ENCODE data around the gene C8G. TPM values are rescaled to one million over a fixed set of nuclear protein-coding genes. Genes with fewer than 3 reads are reported as not detected.

Gene C8G
- total and polyA plus RNA-seq, 3 experiments from 2014 or later: 0.96 TPM; not detected in 2

DNA sequence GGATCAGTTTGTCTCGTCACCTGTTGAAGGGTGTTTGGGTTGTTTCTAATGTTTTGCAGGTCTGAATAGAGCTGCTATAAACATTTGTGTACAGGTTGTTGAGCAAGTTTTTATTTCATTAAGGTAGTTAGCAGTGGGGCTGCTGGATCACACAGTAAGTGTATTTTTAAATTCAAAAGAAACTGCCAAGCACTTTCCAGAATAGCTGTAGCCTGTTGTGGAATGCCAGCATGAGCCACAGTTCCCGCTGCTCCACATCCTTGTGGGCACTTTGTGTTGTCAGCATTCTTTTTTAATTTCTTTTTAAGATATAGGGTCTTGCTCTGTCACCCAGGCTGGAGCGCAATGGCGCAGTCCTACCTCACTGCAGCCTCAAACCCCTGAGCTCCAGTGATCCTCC is 15.0 kb upstream of the C8G start:
- CTCF ChIA-PET: interaction anchor here (1.2 to 2.0 kb wide), 2 partner anchors 12 to 88 kb away, joined by 4 to 5 read pairs; partner anchors contain the start of gene AJM1

DNA sequence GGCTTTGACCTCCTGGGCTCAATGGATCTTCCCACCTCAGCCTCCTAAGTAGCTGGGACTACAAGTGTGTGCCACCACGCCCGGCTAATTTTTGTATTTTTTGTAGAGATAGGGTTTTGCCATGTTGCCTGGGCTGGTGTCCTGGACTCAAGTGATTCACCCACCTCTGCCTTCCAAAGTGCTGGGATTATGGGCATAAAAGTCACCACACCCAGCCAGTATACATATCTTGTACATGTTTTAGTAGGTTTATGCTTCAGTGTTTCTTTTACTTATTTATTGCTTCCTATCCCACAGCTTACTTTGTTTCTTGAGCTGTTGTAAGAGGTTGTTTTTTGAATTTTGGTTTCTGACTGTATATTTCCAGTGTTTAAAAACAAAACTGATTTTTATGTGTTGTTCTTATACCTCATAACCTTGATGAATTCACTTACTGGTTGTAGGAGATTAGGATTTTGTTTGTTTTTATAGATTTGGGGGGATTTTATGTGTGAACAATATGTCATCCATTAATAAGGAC is 13.4 kb upstream of the C8G start:
- Mint-ChIP-seq H3K27me3 (no peaks in the 10 kb centered on the region), H3K4me3 (no peak overlapping the region), H3K4me1 (peaks cover 5 to 14% (median 10%) of the 10 kb centered on the region in 3 donors), H3K27ac (peak overlapping the region in 6 of 8 donors; percentile 32 to 72 (median 48)), H3K9me3 (no peaks in the 10 kb centered on the region), H3K36me3 (peaks cover 0 to 17% (median 5%) of the 10 kb centered on the region in 3 donors)
- POLR2A ChIA-PET: no interaction called here
- CTCF ChIA-PET: interaction anchor here (2.0 kb wide), 1 partner anchor 13 kb away, joined by 5 read pairs; no protein-coding TSS in a partner anchor
- Histone ChIP-seq H3K9me3 (ENCODE audit: low read length) (no peaks in the 10 kb centered on the region), H3K27me3 (ENCODE audit: insufficient read depth, low read length, poor library complexity, severe bottlenecking) (no peaks in the 10 kb centered on the region), H3K4me3 (ENCODE audit: low read length) (no peak overlapping the region), H3K36me3 (ENCODE audit: insufficient read depth, low read length) (no peaks in the 10 kb centered on the region), H3K4me1 (ENCODE audit: insufficient read depth, low read length) (no peaks in the 10 kb centered on the region), H3K27ac (ENCODE audit: low read depth, low read length) (no peak overlapping the region)
- peak in 1 of 5 donors; percentile 12 for DNase-seq

More for the DNA sequence above, 15.0 kb upstream of the C8G start:
- peaks cover 0 to 28% (median 5%) of the 10 kb centered on the region in 3 donors for H3K36me3 Mint-ChIP-seq
- H3K27ac Mint-ChIP-seq: peak overlapping the region in 2 of 8 donors; percentile 50 to 85
- H3K27me3 Mint-ChIP-seq: no peaks in the 10 kb centered on the region
- Histone ChIP-seq H3K36me3 (ENCODE audit: insufficient read depth, low read length) (no peaks in the 10 kb centered on the region), H3K9me3 (ENCODE audit: low read length) (no peaks in the 10 kb centered on the region), H3K27me3 (ENCODE audit: insufficient read depth, low read length, poor library complexity, severe bottlenecking) (no peaks in the 10 kb centered on the region), H3K4me1 (ENCODE audit: insufficient read depth, low read length) (no peaks in the 10 kb centered on the region), H3K27ac (ENCODE audit: low read depth, low read length) (no peak overlapping the region), H3K4me3 (ENCODE audit: low read length) (no peak overlapping the region)
- no peaks in the 10 kb centered on the region for H3K9me3 Mint-ChIP-seq
- POLR2A ChIA-PET: no interaction called here
- DNase-seq: no peak
- H3K4me1 Mint-ChIP-seq: peaks cover 0 to 9% (median 8%) of the 10 kb centered on the region in 3 donors
- H3K4me3 Mint-ChIP-seq: no peak overlapping the region

DNA sequence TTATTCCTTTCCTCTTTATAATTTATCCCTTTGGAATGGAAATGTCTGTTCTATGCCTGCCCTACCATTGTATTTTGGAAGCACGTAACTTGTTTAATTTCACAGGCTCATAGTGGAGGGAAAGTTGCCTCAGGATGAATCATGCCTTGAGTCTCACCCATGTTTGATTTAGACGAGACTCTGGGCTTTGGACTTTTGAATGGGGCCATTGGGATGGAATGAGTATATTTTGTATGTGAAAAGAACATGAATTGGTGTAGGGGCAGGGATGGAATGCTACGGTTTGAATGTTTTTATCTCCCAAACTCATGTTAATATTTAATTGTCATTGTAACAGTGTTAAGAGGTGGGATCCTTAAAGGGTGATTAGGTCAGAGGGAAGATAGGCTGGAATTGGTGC is 10.8 kb upstream of the C8G start:
- ChIA-PET POLR2A (no interaction called here), CTCF (no interaction called here)
- H3K27me3 ChIP-seq (ENCODE audit: insufficient read depth, low read length, poor library complexity, severe bottlenecking): no peaks in the 10 kb centered on the region
- H3K36me3 ChIP-seq (ENCODE audit: insufficient read depth, low read length): no peaks in the 10 kb centered on the region
- H3K27ac ChIP-seq (ENCODE audit: low read depth, low read length): no peak overlapping the region
- H3K9me3 Mint-ChIP-seq: no peaks in the 10 kb centered on the region
- H3K27me3 Mint-ChIP-seq: no peaks in the 10 kb centered on the region
- peaks cover 9 to 10% (median 9%) of the 10 kb centered on the region in 3 donors for H3K4me1 Mint-ChIP-seq
- no peaks in the 10 kb centered on the region for H3K9me3 ChIP-seq (ENCODE audit: low read length)
- H3K4me3 ChIP-seq (ENCODE audit: low read length): no peak overlapping the region
- no peaks in the 10 kb centered on the region for H3K4me1 ChIP-seq (ENCODE audit: insufficient read depth, low read length)
- no peak for DNase-seq
- peak overlapping the region in 1 of 7 donors; percentile 13 for H3K4me3 Mint-ChIP-seq
- H3K27ac Mint-ChIP-seq: peak overlapping the region in 3 of 8 donors; percentile 27 to 40 (median 39)
- peaks cover 3 to 5% (median 4%) of the 10 kb centered on the region in 3 donors for H3K36me3 Mint-ChIP-seq

DNA sequence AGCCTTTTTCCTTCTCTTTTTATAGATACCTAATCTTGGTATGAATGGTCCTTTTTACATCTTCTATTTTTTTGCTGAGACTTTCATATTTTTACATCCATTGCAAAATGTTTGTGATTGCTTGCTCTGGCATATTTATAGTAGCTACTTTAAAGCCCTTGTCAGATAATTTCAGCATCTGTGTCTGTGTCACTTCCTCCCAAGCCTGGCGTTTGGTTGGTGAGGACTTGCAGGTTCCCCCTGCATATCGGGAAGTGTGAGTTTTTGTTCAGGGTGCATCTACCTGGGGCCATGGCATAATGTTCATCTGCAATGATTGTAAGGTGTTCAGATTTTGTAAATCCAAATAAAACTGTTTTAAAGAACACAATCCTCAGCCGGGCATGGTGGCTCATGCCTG is 9.4 kb upstream of the C8G start:
- H3K36me3 Mint-ChIP-seq: peaks cover 5 to 17% (median 6%) of the 10 kb centered on the region in 3 donors
- DNase-seq: peak in 1 of 5 donors; percentile 9
- H3K9me3 ChIP-seq (ENCODE audit: low read length): no peaks in the 10 kb centered on the region
- peaks cover 9 to 10% (median 10%) of the 10 kb centered on the region in 3 donors for H3K4me1 Mint-ChIP-seq
- no peak overlapping the region for H3K27ac ChIP-seq (ENCODE audit: low read depth, low read length)
- ChIA-PET CTCF (interaction anchor here (0.7 to 2.5 kb wide), 2 partner anchors 100 to 148 kb away, joined by 3 to 11 read pairs; no protein-coding TSS in a partner anchor), POLR2A (no interaction called here)
- H3K36me3 ChIP-seq (ENCODE audit: insufficient read depth, low read length): no peaks in the 10 kb centered on the region
- H3K27me3 Mint-ChIP-seq: no peaks in the 10 kb centered on the region
- H3K4me1 ChIP-seq (ENCODE audit: insufficient read depth, low read length): no peaks in the 10 kb centered on the region
- no peak overlapping the region for H3K4me3 ChIP-seq (ENCODE audit: low read length)
- H3K9me3 Mint-ChIP-seq: no peaks in the 10 kb centered on the region
- H3K4me3 Mint-ChIP-seq: no peak overlapping the region
- H3K27ac Mint-ChIP-seq: no peak overlapping the region
- no peaks in the 10 kb centered on the region for H3K27me3 ChIP-seq (ENCODE audit: insufficient read depth, low read length, poor library complexity, severe bottlenecking)

DNA sequence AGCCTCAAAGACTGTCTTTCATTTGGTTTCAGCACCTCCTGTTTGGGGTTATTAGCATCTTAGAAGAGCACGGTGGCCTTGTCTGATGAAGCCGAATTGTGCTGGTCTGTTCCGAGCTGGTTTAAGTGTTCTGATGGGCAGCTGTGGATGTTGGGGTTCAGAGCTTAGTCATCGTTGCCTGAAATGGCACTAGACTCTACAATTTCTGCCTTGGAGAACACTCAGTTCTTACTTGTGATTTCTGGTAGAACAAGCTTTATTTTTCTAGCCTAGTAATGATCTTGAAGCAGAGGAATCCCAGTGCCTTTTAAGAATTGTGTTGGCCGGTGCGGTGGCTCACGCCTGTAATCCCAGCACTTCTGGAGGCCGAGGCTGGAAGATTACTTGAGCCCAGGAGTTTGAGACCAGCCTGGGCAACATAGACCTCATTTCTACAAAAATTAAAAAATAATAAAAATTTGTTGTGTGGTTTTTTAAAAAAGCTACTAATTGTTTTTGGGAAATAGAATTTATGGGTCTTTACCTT is 8.3 kb upstream of the C8G start:
- ChIA-PET CTCF (interaction anchor here (1.5 to 2.5 kb wide), 2 partner anchors 93 to 98 kb away, joined by 5 to 11 read pairs; no protein-coding TSS in a partner anchor), POLR2A (no interaction called here)
- H3K27ac ChIP-seq (ENCODE audit: low read depth, low read length): no peak overlapping the region
- H3K27me3 Mint-ChIP-seq: no peaks in the 10 kb centered on the region
- H3K9me3 ChIP-seq (ENCODE audit: low read length): no peaks in the 10 kb centered on the region
- H3K36me3 ChIP-seq (ENCODE audit: insufficient read depth, low read length): peaks cover 6% of the 10 kb centered on the region
- H3K27me3 ChIP-seq (ENCODE audit: insufficient read depth, low read length, poor library complexity, severe bottlenecking): no peaks in the 10 kb centered on the region
- H3K36me3 Mint-ChIP-seq: peaks cover 5 to 27% (median 6%) of the 10 kb centered on the region in 3 donors
- H3K4me1 ChIP-seq (ENCODE audit: insufficient read depth, low read length): no peaks in the 10 kb centered on the region
- peak overlapping the region in 2 of 8 donors; percentile 42 to 63 for H3K27ac Mint-ChIP-seq
- no peaks in the 10 kb centered on the region for H3K9me3 Mint-ChIP-seq
- peak overlapping the region in 1 of 7 donors; percentile 67 for H3K4me3 Mint-ChIP-seq
- no peak for DNase-seq
- H3K4me1 Mint-ChIP-seq: peaks cover 8 to 10% (median 10%) of the 10 kb centered on the region in 3 donors
- H3K4me3 ChIP-seq (ENCODE audit: low read length): no peak overlapping the region

DNA sequence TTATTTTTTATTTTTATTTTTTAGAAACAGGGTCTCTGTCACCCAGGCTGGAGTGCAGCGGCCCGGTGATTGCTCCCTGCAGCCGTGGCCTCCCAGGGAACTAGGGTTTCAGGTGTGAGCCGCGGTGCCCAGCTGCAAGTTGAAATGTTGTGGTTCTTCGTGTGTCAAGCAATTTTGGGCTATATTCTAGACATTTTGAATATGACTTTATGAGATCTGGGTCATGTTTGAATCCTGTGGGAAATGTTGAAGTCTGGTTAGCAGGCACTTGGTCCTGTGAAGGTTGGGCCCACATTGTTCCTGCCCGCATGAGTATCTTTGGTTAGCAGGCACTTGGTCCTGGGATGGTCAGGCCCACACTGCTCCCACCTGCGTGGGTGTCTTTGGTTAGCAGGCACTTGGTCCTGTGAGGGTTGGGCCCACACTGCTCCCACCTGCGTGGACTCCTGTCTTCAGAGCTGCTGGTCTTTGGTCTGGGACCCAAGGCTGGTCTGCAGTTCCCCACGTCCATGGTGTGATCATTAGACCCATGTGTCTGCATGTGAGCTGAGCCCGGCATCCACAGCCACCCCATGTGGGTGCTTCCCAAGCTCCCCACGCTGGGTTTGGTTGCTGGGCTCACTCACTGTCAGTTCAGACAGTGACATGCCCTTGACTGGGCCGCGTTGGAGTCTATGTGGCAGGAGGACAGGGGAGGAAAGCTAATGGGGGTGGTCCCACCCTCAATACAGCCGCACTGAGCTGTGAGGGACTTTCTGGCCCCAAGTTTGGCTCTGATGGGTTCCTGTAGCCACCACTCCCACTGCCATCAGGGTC is 7.6 kb upstream of the C8G start:
- peaks cover 12% of the 10 kb centered on the region for H3K36me3 ChIP-seq (ENCODE audit: insufficient read depth, low read length)
- no peaks in the 10 kb centered on the region for H3K27me3 Mint-ChIP-seq
- no peak overlapping the region for H3K4me3 Mint-ChIP-seq
- ChIA-PET CTCF (interaction anchor here (1.5 to 2.5 kb wide), 2 partner anchors 92 to 98 kb away, joined by 5 to 11 read pairs; no protein-coding TSS in a partner anchor), POLR2A (no interaction called here)
- no peak overlapping the region for H3K27ac Mint-ChIP-seq
- peak in 1 of 5 donors; percentile 23 for DNase-seq
- peaks cover 5 to 11% (median 8%) of the 10 kb centered on the region in 3 donors for H3K4me1 Mint-ChIP-seq
- no peaks in the 10 kb centered on the region for H3K4me1 ChIP-seq (ENCODE audit: insufficient read depth, low read length)
- H3K36me3 Mint-ChIP-seq: peaks cover 5 to 32% (median 6%) of the 10 kb centered on the region in 3 donors
- no peaks in the 10 kb centered on the region for H3K27me3 ChIP-seq (ENCODE audit: insufficient read depth, low read length, poor library complexity, severe bottlenecking)
- no peak overlapping the region for H3K27ac ChIP-seq (ENCODE audit: low read depth, low read length)
- no peaks in the 10 kb centered on the region for H3K9me3 Mint-ChIP-seq
- no peak overlapping the region for H3K4me3 ChIP-seq (ENCODE audit: low read length)
- H3K9me3 ChIP-seq (ENCODE audit: low read length): no peaks in the 10 kb centered on the region

DNA sequence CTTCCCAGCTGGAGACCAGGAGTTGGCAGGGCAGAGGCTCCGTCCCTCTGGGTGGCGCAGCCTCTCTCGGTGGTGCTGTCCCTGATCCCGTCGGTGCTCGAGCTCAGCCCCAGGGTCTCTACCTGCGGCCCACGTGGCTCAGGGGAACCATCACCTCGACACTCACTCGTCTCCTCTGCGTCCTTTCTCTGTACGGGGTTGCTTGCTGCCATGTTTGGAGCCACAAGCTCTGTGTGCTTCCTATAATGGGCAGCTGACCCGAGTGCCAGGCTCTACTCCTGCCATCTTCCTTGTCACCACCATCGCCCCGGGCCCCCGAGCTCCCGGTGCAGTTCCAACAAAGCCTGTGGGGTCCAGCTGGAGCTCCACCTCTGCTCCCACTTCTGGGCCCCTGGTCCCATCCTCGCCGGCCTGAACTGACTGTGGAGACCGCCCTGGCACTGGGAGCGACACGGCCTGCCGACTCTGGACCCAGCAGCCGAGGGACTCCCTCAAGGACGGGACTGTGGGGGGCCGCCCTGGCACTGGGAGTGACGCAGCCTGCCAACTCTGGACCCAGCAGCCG is 5.5 kb upstream of the C8G start:
- no peaks in the 10 kb centered on the region for H3K4me1 ChIP-seq (ENCODE audit: insufficient read depth, low read length)
- DNase-seq: no peak
- H3K27me3 ChIP-seq (ENCODE audit: insufficient read depth, low read length, poor library complexity, severe bottlenecking): no peaks in the 10 kb centered on the region
- peaks cover 2 to 20% (median 5%) of the 10 kb centered on the region in 3 donors for H3K4me1 Mint-ChIP-seq
- peak overlapping the region in 1 of 7 donors; percentile 53 for H3K4me3 Mint-ChIP-seq
- H3K9me3 ChIP-seq (ENCODE audit: low read length): no peaks in the 10 kb centered on the region
- peak overlapping the region in 2 of 8 donors; percentile 29 to 54 for H3K27ac Mint-ChIP-seq
- H3K4me3 ChIP-seq (ENCODE audit: low read length): no peak overlapping the region
- H3K9me3 Mint-ChIP-seq: no peaks in the 10 kb centered on the region
- ChIA-PET CTCF (interaction anchor here (1.3 kb wide), 1 partner anchor 89 kb away, joined by 3 read pairs; no protein-coding TSS in a partner anchor), POLR2A (interaction anchor here (0.7 kb wide), 1 partner anchor 37 kb away, joined by 3 read pairs; no protein-coding TSS in a partner anchor)
- H3K36me3 Mint-ChIP-seq: peaks cover 5 to 43% (median 6%) of the 10 kb centered on the region in 3 donors
- H3K27me3 Mint-ChIP-seq: no peaks in the 10 kb centered on the region
- H3K27ac ChIP-seq (ENCODE audit: low read depth, low read length): no peak overlapping the region
- peaks cover 15% of the 10 kb centered on the region for H3K36me3 ChIP-seq (ENCODE audit: insufficient read depth, low read length)
